Endothelial cell of umbilical vein (primary cell): ENCODE data around the gene CPSF4. TPM values are rescaled to one million over a fixed set of nuclear protein-coding genes. Genes with fewer than 3 reads are reported as not detected.

Experiments
- BruUV-seq: library from RNA; stranded (reverse); fragments of 400-500 nt; replicated peaks from 2 replicates; lab custom pipeline; 2021; lab: Mats Ljungman, UMichigan
- CTCF ChIA-PET: fragments of 300-600, 350-600 bp; sonication (Branson Sonifier 250); formaldehyde crosslinking; loops from one replicate; lab custom pipeline; 2021; ENCODE audit warnings: antibody characterized with exemption, inconsistent platforms; lab: Charles Lee
- POLR2A ChIA-PET: fragments of 300-600, 350-600 bp; sonication (Branson Sonifier 250); formaldehyde crosslinking; loops from one replicate; lab custom pipeline; 2021; ENCODE audit warnings: antibody characterized with exemption, inconsistent platforms; lab: Charles Lee
- DNase-seq: peaks from one replicate; pipeline ENCODE4 v3.0.0-alpha.2; 2011; ENCODE audit warnings: low read depth, low spot score
- FAIRE-seq: peaks from 2 replicates; lab custom pipeline; 2011; peaks lifted over from hg19 to GRCh38; lab: Jason Lieb, UNC
- H2AFZ ChIP-seq: 2 replicates; pipeline ENCODE4 v1.6.0; 2012; ENCODE audit warnings: low read depth, low read length, control low read depth, inconsistent platforms
- H3K27ac ChIP-seq: 2 replicates; pipeline ENCODE4 v1.5.1; 2011; ENCODE audit warnings: low read depth, mild to moderate bottlenecking, control low read depth, low read length, moderate library complexity; ENCODE audit not compliant: insufficient read depth
- H3K27me3 ChIP-seq, 2 experiments: 2 replicates each; pipeline versions ENCODE4 v1.6.0 to v1.6.1; 2011; ENCODE audit warnings: low read length in 2 of 2, mixed read lengths in 1 of 2; ENCODE audit not compliant: control insufficient read depth in 2 of 2, insufficient read depth in 2 of 2
- H3K36me3 ChIP-seq, 2 experiments: 2 replicates in 1 of 2; 3 replicates in 1 of 2; pipeline ENCODE4 v1.5.1; 2011; ENCODE audit warnings: low read length in 2 of 2, mild to moderate bottlenecking in 1 of 2, moderate library complexity in 1 of 2; ENCODE audit not compliant: control insufficient read depth in 2 of 2, insufficient read depth in 2 of 2; ENCODE audit errors: extremely low read depth in 1 of 2
- H3K4me1 ChIP-seq: 3 replicates; pipeline ENCODE4 v1.5.1; 2011; ENCODE audit warnings: mild to moderate bottlenecking, low read length; ENCODE audit not compliant: control insufficient read depth, insufficient read depth; ENCODE audit errors: extremely low read depth
- H3K4me2 ChIP-seq: 2 replicates; pipeline ENCODE4 v1.6.1; 2011; ENCODE audit warnings: low read length, control low read depth, mixed read lengths; ENCODE audit not compliant: insufficient read depth
- H3K4me3 ChIP-seq, 3 experiments: fragments of 200-600 bp in 1 of 3; sonication (generic), shearing (Covaris generic) in 1 of 3; replicated peaks in 1 of 3; 2 replicates each; pipeline ENCODE4 v1.5.1; 2011 to 2016; ENCODE audit warnings: control low read depth in 3 of 3, low read length in 3 of 3, mild to moderate bottlenecking in 2 of 3, inconsistent platforms in 1 of 3, low read depth in 1 of 3, moderate library complexity in 1 of 3; ENCODE audit not compliant: insufficient read depth in 1 of 3
- H3K79me2 ChIP-seq: 2 replicates; pipeline ENCODE4 v1.6.0; 2012; ENCODE audit warnings: low read length, inconsistent platforms; ENCODE audit not compliant: control insufficient read depth, insufficient read depth
- H3K9ac ChIP-seq: replicated peaks from 2 replicates; pipeline ENCODE3; 2011; ENCODE audit warnings: low read length, control low read depth; ENCODE audit not compliant: insufficient read depth; ENCODE audit errors: extremely low read depth
- H3K9me1 ChIP-seq: replicated peaks from 3 replicates; pipeline ENCODE4 v1.6.0; 2011; ENCODE audit warnings: mild to moderate bottlenecking, low read length; ENCODE audit not compliant: control insufficient read depth, insufficient read depth; ENCODE audit errors: extremely low read depth
- H3K9me3 ChIP-seq: replicated peaks from 2 replicates; pipeline ENCODE4 v1.5.1; 2012; ENCODE audit warnings: low read length, inconsistent platforms; ENCODE audit not compliant: control insufficient read depth, insufficient read depth
- H4K20me1 ChIP-seq: replicated peaks from 2 replicates; pipeline ENCODE3; 2011; ENCODE audit warnings: mild to moderate bottlenecking, low read length; ENCODE audit not compliant: control insufficient read depth, insufficient read depth; ENCODE audit errors: extremely low read depth
- EZH2 ChIP-seq: IDR thresholded peaks from 2 replicates; pipeline ENCODE4 v1.6.1; 2012; ENCODE audit warnings: borderline replicate concordance, low read depth, mild to moderate bottlenecking, moderate library complexity, low read length, inconsistent platforms; ENCODE audit not compliant: severe bottlenecking
- FOS ChIP-seq: IDR thresholded peaks from 2 replicates; pipeline ENCODE4 v1.6.1; 2011; ENCODE audit warnings: mild to moderate bottlenecking, low read length, moderate library complexity, borderline replicate concordance; ENCODE audit not compliant: insufficient read depth
- GATA2 ChIP-seq: IDR thresholded peaks from 2 replicates; pipeline ENCODE4 v1.7.0; 2011; ENCODE audit warnings: low read depth, mild to moderate bottlenecking, moderate library complexity, mixed read lengths, low read length; ENCODE audit not compliant: insufficient read length, insufficient read depth
- JUN ChIP-seq: IDR thresholded peaks from 2 replicates; pipeline ENCODE4 v1.6.1; 2011; ENCODE audit warnings: borderline replicate concordance, low read depth; ENCODE audit not compliant: insufficient read length, insufficient read depth
- MAX ChIP-seq: IDR thresholded peaks from 2 replicates; pipeline ENCODE4 v1.6.1; 2011; ENCODE audit not compliant: insufficient read depth, insufficient read length
- MYC ChIP-seq: IDR thresholded peaks from one replicate; pipeline ENCODE4 v1.6.1; 2011; ENCODE audit warnings: mild to moderate bottlenecking, low read depth, low read length
- POLR2A ChIP-seq: IDR thresholded peaks from 2 replicates; pipeline ENCODE4 v1.6.1; 2012; ENCODE audit warnings: low read depth, mild to moderate bottlenecking, control low read depth, low read length
- POLR2AphosphoS5 ChIP-seq: IDR thresholded peaks from 2 replicates; pipeline ENCODE4 v1.6.1; 2012; ENCODE audit warnings: low read depth, mild to moderate bottlenecking, control low read depth, low read length, moderate library complexity; ENCODE audit not compliant: insufficient read depth
- dilution Hi-C: fragments of 300-500 bp; cut with MboI; formaldehyde crosslinking; loops from one replicate; pipeline ENCODE4 v1.15.0; 2019; ENCODE audit warnings: low sequenced_read_pairs; ENCODE audit not compliant: extremely low pct_ligation_motif_present
- intact Hi-C: fragments of 100-400 bp; cut with micrococcal nuclease; formaldehyde crosslinking; loops from one replicate; pipeline ENCODE4 v1.10.0; 2022
- polyA plus RNA-seq, 4 experiments: library from polyadenylated mRNA; depleted of rRNA in 3 of 4; stranded (reverse) in 3 of 4; unstranded in 1 of 4; fragments of >200 nt; gene quantifications; 2 replicates each; pipeline versions ENCODE4 v1.2.1 to v1.2.3, GENCODE V29; 2011 to 2012; ENCODE audit warnings: missing spikeins in 1 of 4
- total RNA-seq: library from RNA; stranded (reverse); gene quantifications from 2 replicates; pipeline ENCODE4 v1.2.3, GENCODE V29; 2021
- TF ChIP-seq, protein P1 (sequence below), 2 donors: IDR thresholded peaks; 1 replicate in 1 of 2; 2 replicates in 1 of 2; pipeline ENCODE4 v1.5.1; 2011; ENCODE audit warnings: low read length in 2 of 2, mild to moderate bottlenecking in 2 of 2, moderate library complexity in 2 of 2, control low read depth in 1 of 2, inconsistent platforms in 1 of 2, low read depth in 1 of 2; ENCODE audit not compliant: insufficient read depth in 1 of 2; ENCODE audit errors: extremely low read depth in 1 of 2

Gene CPSF4
- total and polyA plus RNA-seq, 2 donors (not counting 3 experiments of a cell fraction or from before 2014, with no cell fraction given) = 51.5 to 53.0 TPM

DNA sequence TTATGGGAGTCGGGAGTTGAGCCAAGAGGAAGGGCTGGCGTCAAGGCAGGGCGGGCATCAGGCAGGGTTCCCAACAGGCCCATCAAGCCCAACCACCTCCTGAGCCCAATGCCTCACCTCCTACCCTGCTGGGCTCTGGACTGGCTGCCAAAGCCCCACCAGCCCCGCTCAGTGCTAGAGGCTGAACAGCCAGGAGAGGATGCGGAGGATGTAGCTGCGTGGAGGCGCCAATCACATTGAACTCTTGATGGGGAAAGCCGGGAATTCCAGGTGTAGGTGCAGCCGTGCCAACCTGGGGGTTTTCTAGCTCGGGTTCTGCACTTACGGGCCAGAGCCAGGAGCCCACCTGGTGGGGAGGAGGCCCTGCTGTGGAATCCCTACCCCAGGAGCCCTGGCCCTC, 14.4 kb downstream of the CPSF4 start:
- H3K79me2 ChIP-seq = peaks cover 4% of the 10 kb centered on the region
- intact Hi-C loops (no loop called here), dilution Hi-C loops (no loop called here)
- H3K9ac ChIP-seq = no peak overlapping the region
- H4K20me1 ChIP-seq = no peaks in the 10 kb centered on the region
- FAIRE-seq (no peak), DNase-seq (no peak)
- no peak overlapping the region for H2AFZ ChIP-seq
- BruUV-seq = no TSS peak
- H3K4me3 ChIP-seq = no peak overlapping the region
- H3K9me3 ChIP-seq = no peaks in the 10 kb centered on the region
- no peaks in the 10 kb centered on the region for H3K4me1 ChIP-seq
- no peaks in the 10 kb centered on the region for H3K27me3 ChIP-seq
- TF ChIP-seq MAX (no peak), POLR2A (no peak), FOS (no peak), JUN (no peak), GATA2 (no peak), MYC (no peak), POLR2AphosphoS5 (no peak), EZH2 (no peak)
- TF ChIP-seq, protein P1, sequence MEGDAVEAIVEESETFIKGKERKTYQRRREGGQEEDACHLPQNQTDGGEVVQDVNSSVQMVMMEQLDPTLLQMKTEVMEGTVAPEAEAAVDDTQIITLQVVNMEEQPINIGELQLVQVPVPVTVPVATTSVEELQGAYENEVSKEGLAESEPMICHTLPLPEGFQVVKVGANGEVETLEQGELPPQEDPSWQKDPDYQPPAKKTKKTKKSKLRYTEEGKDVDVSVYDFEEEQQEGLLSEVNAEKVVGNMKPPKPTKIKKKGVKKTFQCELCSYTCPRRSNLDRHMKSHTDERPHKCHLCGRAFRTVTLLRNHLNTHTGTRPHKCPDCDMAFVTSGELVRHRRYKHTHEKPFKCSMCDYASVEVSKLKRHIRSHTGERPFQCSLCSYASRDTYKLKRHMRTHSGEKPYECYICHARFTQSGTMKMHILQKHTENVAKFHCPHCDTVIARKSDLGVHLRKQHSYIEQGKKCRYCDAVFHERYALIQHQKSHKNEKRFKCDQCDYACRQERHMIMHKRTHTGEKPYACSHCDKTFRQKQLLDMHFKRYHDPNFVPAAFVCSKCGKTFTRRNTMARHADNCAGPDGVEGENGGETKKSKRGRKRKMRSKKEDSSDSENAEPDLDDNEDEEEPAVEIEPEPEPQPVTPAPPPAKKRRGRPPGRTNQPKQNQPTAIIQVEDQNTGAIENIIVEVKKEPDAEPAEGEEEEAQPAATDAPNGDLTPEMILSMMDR (IDR thresholded peaks at IDR 0.05; ENCODE audit: extremely low read depth in 1 of 2, insufficient read depth in 1 of 2, low read depth in 1 of 2, low read length in 2 of 2) = no peak
- H3K4me2 ChIP-seq = no peak overlapping the region
- no peaks in the 10 kb centered on the region for H3K9me1 ChIP-seq
- H3K27ac ChIP-seq = no peak overlapping the region
- POLR2A ChIA-PET = no interaction called here
- CTCF ChIA-PET = no interaction called here
- H3K36me3 ChIP-seq = peaks cover 9 to 69% of the 10 kb centered on the region in 2 experiments
